Esophagus muscularis mucosa (tissue), 2 donors: Measurements from ENCODE around the gene PTPRN2.

ENCODE experiments used
- POLR2A ChIP-seq: fragments of 450-650 bp; IDR thresholded peaks from one replicate; pipeline ENCODE4 v1.6.1; 2017; ENCODE audit warnings: antibody characterized with exemption, moderate library complexity, mild to moderate bottlenecking, low read depth
- POLR2AphosphoS5 ChIP-seq, 2 donors: sonication (generic); formaldehyde crosslinking; IDR thresholded peaks; one replicate each; pipeline ENCODE4 v1.6.1; 2017; ENCODE audit warnings: antibody characterized with exemption in 2 of 2

GRCh38 chr7:157603716-157604115, 983.9 kb downstream of the PTPRN2 start:
- TF ChIP-seq POLR2AphosphoS5 (IDR thresholded peaks at IDR 0.05) (no peak), POLR2A (no peak)
